Suprapubic skin (tissue), 4 donors: ENCODE results near the gene SGCE. TPM values are rescaled to one million over a fixed set of nuclear protein-coding genes. Genes with fewer than 3 reads are reported as not detected.

Experiments used
- DNase-seq, 2 donors: peaks; one replicate each; pipeline ENCODE4 v3.0.0-alpha.2; 2019; ENCODE audit warnings: low spot score in 2 of 2
- H3K27ac ChIP-seq: fragments of 200-600 bp; sonication (generic); one replicate; pipeline ENCODE4 v1.5.1; 2019
- H3K27me3 ChIP-seq: fragments of 200-600 bp; sonication (generic); one replicate; pipeline ENCODE4 v1.5.1; 2019
- H3K36me3 ChIP-seq: fragments of 200-600 bp; sonication (generic); one replicate; pipeline ENCODE4 v1.5.1; 2019
- H3K4me1 ChIP-seq: fragments of 200-600 bp; sonication (generic); one replicate; pipeline ENCODE4 v1.5.1; 2019
- H3K4me3 ChIP-seq: fragments of 200-600 bp; sonication (generic); one replicate; pipeline ENCODE4 v1.5.1; 2019; ENCODE audit warnings: mild to moderate bottlenecking
- H3K9me3 ChIP-seq: fragments of 200-600 bp; sonication (generic); one replicate; pipeline ENCODE4 v1.5.1; 2019
- POLR2A ChIP-seq, 2 donors: fragments of 450-650 bp; IDR thresholded peaks; one replicate each; pipeline ENCODE4 v1.6.1; 2017; ENCODE audit warnings: antibody characterized with exemption in 2 of 2, mild to moderate bottlenecking in 2 of 2, moderate library complexity in 2 of 2
- WGBS: methylation state at CpG from one replicate; pipeline ENCODE4 v1.1.5; 2018; 5-methylcytosine and 5-hydroxymethylcytosine counted together
- total RNA-seq, 4 donors: library from RNA; depleted of rRNA; stranded (reverse); fragments of >200 nt; gene quantifications; one replicate each; pipeline ENCODE4 v1.1.0, GENCODE V29; 2016

SGCE gene
- total RNA-seq, 4 donors from 2014 or later = 6.3 to 20.0 (median 13.2) TPM

GRCh38 chr7:94540428-94540827 is 115.5 kb downstream of the SGCE start:
- DNase-seq = no peak
- no peaks in the 10 kb centered on the region for H3K9me3 ChIP-seq
- no peak for TF ChIP-seq POLR2A (IDR thresholded peaks at IDR 0.05)
- peaks cover 30% of the 10 kb centered on the region for H3K36me3 ChIP-seq
- no peak overlapping the region for H3K4me3 ChIP-seq
- H3K27ac ChIP-seq = no peak overlapping the region
- 81% methylated on average over 1 of the region's 1 CpG for WGBS
- no peaks in the 10 kb centered on the region for H3K4me1 ChIP-seq
- H3K27me3 ChIP-seq = no peaks in the 10 kb centered on the region

Other genes starting within 250 kb of the SGCE start
- 10 to 100 TPM in 3 of 4 donors, 1 to 10 TPM in 1; 9.0 to 15.1 (median 12.6) TPM for gene CASD1, start 146.3 kb downstream of the SGCE start, total RNA-seq